Natural killer cell (primary cell): Measurements from ENCODE around the gene ATP13A3. TPM values are rescaled to one million over a fixed set of nuclear protein-coding genes. Genes with fewer than 3 reads are reported as not detected.

ENCODE experiments used
- ATAC-seq, 3 donors: fragments of 150-1000 bp in 2 of 3; fragments of 200-7000 bp in 1 of 3; cut with Tn5 transposase; 1 replicate in 1 of 3; 2 replicates in 2 of 3; pipeline ENCODE4 v1.10.0; 2021; ENCODE audit warnings: mild to moderate bottlenecking in 2 of 3, moderate library complexity in 2 of 3
- DNase-seq, 2 donors: peaks; one replicate each; pipeline versions ENCODE4 v3.0.0 to v3.0.0-alpha.2; 2013 to 2021; ENCODE audit warnings: mixed read lengths in 1 of 2
- H3K27ac ChIP-seq: one replicate; pipeline ENCODE4 v1.5.1; 2013; ENCODE audit warnings: mild to moderate bottlenecking, low read length
- H3K27me3 ChIP-seq: one replicate; pipeline ENCODE4 v1.6.1; 2013; ENCODE audit warnings: low read length; ENCODE audit not compliant: control insufficient read depth, insufficient read depth
- H3K36me3 ChIP-seq: one replicate; pipeline ENCODE4 v1.6.1; 2013; ENCODE audit warnings: low read length; ENCODE audit not compliant: control insufficient read depth, insufficient read depth
- H3K4me1 ChIP-seq: one replicate; pipeline ENCODE4 v1.6.1; 2013; ENCODE audit warnings: low read length; ENCODE audit not compliant: control insufficient read depth, insufficient read depth
- H3K4me3 ChIP-seq: one replicate; pipeline ENCODE4 v1.5.1; 2013; ENCODE audit warnings: low read length
- H3K9me3 ChIP-seq: one replicate; pipeline ENCODE4 v1.6.1; 2013; ENCODE audit warnings: low read length; ENCODE audit not compliant: control insufficient read depth, insufficient read depth
- H3K27ac Mint-ChIP-seq, 2 donors: one replicate each; pipeline ENCODE4 v1.8.0; 2022; ENCODE audit warnings: mild to moderate bottlenecking in 2 of 2, mixed read lengths in 2 of 2, moderate library complexity in 1 of 2
- H3K27me3 Mint-ChIP-seq, 2 donors: one replicate each; pipeline ENCODE4 v1.8.0; 2022; ENCODE audit warnings: low read depth in 2 of 2, mixed read lengths in 2 of 2
- H3K36me3 Mint-ChIP-seq: one replicate; pipeline ENCODE4 v1.8.0; 2022; ENCODE audit warnings: mixed read lengths
- H3K4me1 Mint-ChIP-seq, 2 donors: one replicate each; pipeline ENCODE4 v1.8.0; 2022; ENCODE audit warnings: mixed read lengths in 2 of 2
- H3K4me3 Mint-ChIP-seq: one replicate; pipeline ENCODE4 v1.8.0; 2022; ENCODE audit warnings: mild to moderate bottlenecking, moderate library complexity, mixed read lengths
- H3K9me3 Mint-ChIP-seq, 2 donors: one replicate each; pipeline ENCODE4 v1.8.0; 2022; ENCODE audit warnings: mixed read lengths in 2 of 2
- CTCF ChIP-seq: fragments of 200-600 bp; IDR thresholded peaks from one replicate; pipeline ENCODE4 v1.8.0; 2022; ENCODE audit warnings: antibody characterized with exemption
- WGBS: methylation state at CpG from one replicate; pipeline ENCODE4 v1.1.7; 2013; ENCODE audit warnings: missing lambda C conversion rate; ENCODE audit not compliant: insufficient coverage; 5-methylcytosine and 5-hydroxymethylcytosine counted together
- intact Hi-C: fragments of 100-400 bp; cut with micrococcal nuclease; formaldehyde crosslinking; loops from one replicate; pipeline ENCODE4 v1.14.2; 2022
- total RNA-seq, 4 donors: library from RNA; stranded (reverse); fragments of 120-200 nt in 1 of 4; gene quantifications; one replicate each; pipeline versions ENCODE4 v1.2.3 to v1.2.4, GENCODE V29; 2013 to 2022

Gene ATP13A3
- total RNA-seq, 3 donors from 2014 or later (not counting 1 experiment from before 2014, with no cell fraction given), result 62.9 to 79.2 (median 64.2) TPM

DNA sequence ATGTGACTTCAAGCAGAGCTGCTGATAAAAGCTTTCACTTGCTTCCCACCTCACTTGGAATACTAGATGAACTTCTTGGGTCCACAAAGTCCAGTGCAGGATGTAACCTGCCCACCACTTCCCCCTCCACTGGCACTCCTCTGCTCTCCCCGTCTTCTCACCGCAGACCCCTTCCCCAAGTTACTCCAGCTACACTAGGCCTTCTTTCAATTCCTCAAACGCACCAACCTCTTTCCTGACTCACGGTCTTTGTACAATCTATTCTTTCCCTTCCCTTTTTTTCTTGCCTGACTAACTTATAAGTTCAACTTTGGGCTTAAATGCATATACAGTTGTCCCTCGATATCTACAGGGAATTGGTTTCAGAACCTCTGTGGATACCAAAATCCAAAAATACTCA is 5.2 kb upstream of the ATP13A3 start:
- Histone ChIP-seq H3K4me1 (peaks cover 16% of the 10 kb centered on the region), H3K36me3 (no peaks in the 10 kb centered on the region), H3K9me3 (no peaks in the 10 kb centered on the region), H3K27me3 (no peaks in the 10 kb centered on the region), H3K27ac (no peak overlapping the region), H3K4me3 (no peak overlapping the region)
- DNase-seq (no peak), ATAC-seq (no peak)
- H3K27me3 Mint-ChIP-seq, result no peaks in the 10 kb centered on the region
- H3K4me3 Mint-ChIP-seq, result no peak overlapping the region
- no peak overlapping the region for H3K27ac Mint-ChIP-seq
- intact Hi-C loops, result no loop called here
- H3K9me3 Mint-ChIP-seq, result no peaks in the 10 kb centered on the region
- 31% methylated on average over 4 of the region's 5 CpGs for WGBS
- peaks cover 21% of the 10 kb centered on the region in 2 donors for H3K4me1 Mint-ChIP-seq
- H3K36me3 Mint-ChIP-seq, result no peaks in the 10 kb centered on the region
- TF ChIP-seq CTCF, result no peak

- Mint-ChIP-seq H3K4me1 (peaks cover 34% of the 10 kb centered on the region in 2 donors), H3K4me3 (no peak overlapping the region), H3K36me3 (no peaks in the 10 kb centered on the region), H3K27me3 (no peaks in the 10 kb centered on the region), H3K9me3 (no peaks in the 10 kb centered on the region), H3K27ac (no peak overlapping the region)
- TF ChIP-seq CTCF, result no peak
- intact Hi-C loops, result loop anchor here (10.0 kb wide), 1 partner anchor 775 kb away; no protein-coding TSS in a partner anchor
- Histone ChIP-seq H3K4me3 (no peak overlapping the region), H3K4me1 (peaks cover 25% of the 10 kb centered on the region), H3K9me3 (no peaks in the 10 kb centered on the region), H3K27ac (peak overlapping the region; percentile 44), H3K36me3 (no peaks in the 10 kb centered on the region), H3K27me3 (no peaks in the 10 kb centered on the region)
- DNase-seq, result no peak
- WGBS, result 85% methylated on average over 7 of the region's 7 CpGs
- no peak for ATAC-seq
Measured at GRCh38 chr3:194489736-194490612, 3.2 kb upstream of the ATP13A3 start.

- no peaks in the 10 kb centered on the region for H3K9me3 ChIP-seq
- Mint-ChIP-seq H3K4me1 (peaks cover 34 to 40% of the 10 kb centered on the region in 2 donors), H3K27me3 (no peaks in the 10 kb centered on the region), H3K9me3 (no peaks in the 10 kb centered on the region), H3K4me3 (peak overlapping the region; percentile 95), H3K27ac (peak overlapping the region; percentile 59 to 89), H3K36me3 (no peaks in the 10 kb centered on the region)
- no peaks in the 10 kb centered on the region for H3K27me3 ChIP-seq
- peaks cover 31% of the 10 kb centered on the region for H3K4me1 ChIP-seq
- no peak for TF ChIP-seq CTCF
- H3K4me3 ChIP-seq, result peak overlapping the region; percentile 61
- peak in 1 of 2 donors; percentile 29 for DNase-seq
- ATAC-seq, result no peak
- H3K27ac ChIP-seq, result peak overlapping the region; percentile 16
- 39% methylated on average over 7 of the region's 10 CpGs for WGBS
- intact Hi-C loops, result loop anchor here (10.0 kb wide), 1 partner anchor 777 kb away; no protein-coding TSS in a partner anchor
- no peaks in the 10 kb centered on the region for H3K36me3 ChIP-seq
Measured at GRCh38 chr3:194488055-194488742, 1.4 kb upstream of the ATP13A3 start.
